Activated naive CD4-positive, alpha-beta T cell treated with anti-CD3 and anti-CD28 coated beads, Interleukin-2, amount 50 U/mL, for 72 hours (primary cell): ENCODE measurements around the gene CILP2. TPM values are rescaled to one million over a fixed set of nuclear protein-coding genes. Genes with fewer than 3 reads are reported as not detected.

Experiments used
- ATAC-seq, 2 donors: fragments of 150-1000 bp; cut with Tn5 transposase; 2 replicates each; pipeline ENCODE4 v1.10.0; 2021; ENCODE audit warnings: mild to moderate bottlenecking in 2 of 2, moderate library complexity in 2 of 2
- DNase-seq, 2 donors: peaks; one replicate each; pipeline ENCODE4 v3.0.0; 2021 to 2022; ENCODE audit warnings: low spot score in 2 of 2
- H3K27ac Mint-ChIP-seq, 2 donors: one replicate each; pipeline ENCODE4 v1.8.0; 2022; ENCODE audit warnings: mild to moderate bottlenecking in 2 of 2, mixed read lengths in 2 of 2
- H3K36me3 Mint-ChIP-seq, 2 donors: one replicate each; pipeline ENCODE4 v1.8.0; 2022; ENCODE audit warnings: mixed read lengths in 2 of 2
- H3K9me3 Mint-ChIP-seq, 2 donors: one replicate each; pipeline ENCODE4 v1.8.0; 2022; ENCODE audit warnings: mixed read lengths in 2 of 2
- total RNA-seq, 2 donors: library from RNA; stranded (reverse); gene quantifications; one replicate each; pipeline ENCODE4 v1.2.3, GENCODE V29; 2022

CILP2 gene
- total RNA-seq, 2 donors from 2014 or later = 0.25 to 0.31 TPM

- no peak for ATAC-seq
- no peak for DNase-seq
- Mint-ChIP-seq H3K9me3 (no peaks in the 10 kb centered on the region), H3K36me3 (no peaks in the 10 kb centered on the region), H3K27ac (no peak overlapping the region)
These were observed 2.5 kb upstream of the CILP2 start for GRCh38 chr19:19535311-19536191.

- H3K27ac Mint-ChIP-seq = peak overlapping the region in 1 of 2 donors; percentile 70
- no peak for ATAC-seq
- no peak for DNase-seq
- H3K9me3 Mint-ChIP-seq = no peaks in the 10 kb centered on the region
- H3K36me3 Mint-ChIP-seq = no peaks in the 10 kb centered on the region
These were observed 703 bp upstream of the CILP2 start for GRCh38 chr19:19537075-19538048.

- Mint-ChIP-seq H3K36me3 (no peaks in the 10 kb centered on the region), H3K9me3 (no peaks in the 10 kb centered on the region), H3K27ac (peak overlapping the region in 1 of 2 donors; percentile 16)
- DNase-seq = no peak
- no peak for ATAC-seq
These were observed 711 bp downstream of the CILP2 start for GRCh38 chr19:19538785-19539166.

GRCh38 chr19:19539698-19540063 is 1.6 kb downstream of the CILP2 start:
- Mint-ChIP-seq H3K9me3 (no peaks in the 10 kb centered on the region), H3K36me3 (no peaks in the 10 kb centered on the region)

GRCh38 chr19:19540064-19540714 is 2.1 kb downstream of the CILP2 start:
- H3K27ac Mint-ChIP-seq = no peak overlapping the region
- no peaks in the 10 kb centered on the region for H3K9me3 Mint-ChIP-seq
- DNase-seq (peak in 1 of 2 donors; percentile 66), ATAC-seq (peak; percentile 10 to 50)
- no peaks in the 10 kb centered on the region for H3K36me3 Mint-ChIP-seq

More at GRCh38 chr19:19539698-19540063, 1.6 kb downstream of the CILP2 start:
- H3K27ac Mint-ChIP-seq = no peak overlapping the region
- no peak for DNase-seq
- ATAC-seq = no peak

- no peaks in the 10 kb centered on the region for H3K36me3 Mint-ChIP-seq
- H3K9me3 Mint-ChIP-seq = no peaks in the 10 kb centered on the region
- ATAC-seq = peak; percentile 83 to 90
- no peak overlapping the region for H3K27ac Mint-ChIP-seq
- peak in 1 of 2 donors; percentile 86 for DNase-seq
These were observed 2.9 kb downstream of the CILP2 start for GRCh38 chr19:19540715-19541515.

- no peak overlapping the region for H3K27ac Mint-ChIP-seq
- no peaks in the 10 kb centered on the region for H3K36me3 Mint-ChIP-seq
- H3K9me3 Mint-ChIP-seq = no peaks in the 10 kb centered on the region
- ATAC-seq (no peak), DNase-seq (no peak)
These were observed 3.6 kb downstream of the CILP2 start for GRCh38 chr19:19541616-19542015.

GRCh38 chr19:19542507-19542906 is 4.4 kb downstream of the CILP2 start:
- Mint-ChIP-seq H3K9me3 (no peaks in the 10 kb centered on the region), H3K36me3 (no peaks in the 10 kb centered on the region), H3K27ac (no peak overlapping the region)
- DNase-seq (no peak), ATAC-seq (no peak)

- Mint-ChIP-seq H3K36me3 (no peaks in the 10 kb centered on the region), H3K27ac (no peak overlapping the region), H3K9me3 (no peaks in the 10 kb centered on the region)
- no peak for ATAC-seq
- DNase-seq = no peak
These were observed 5.0 kb downstream of the CILP2 start for GRCh38 chr19:19543101-19543500.

- no peaks in the 10 kb centered on the region for H3K9me3 Mint-ChIP-seq
- ATAC-seq (no peak), DNase-seq (no peak)
- H3K36me3 Mint-ChIP-seq = no peaks in the 10 kb centered on the region
- no peak overlapping the region for H3K27ac Mint-ChIP-seq
These were observed 5.6 kb downstream of the CILP2 start for GRCh38 chr19:19543640-19544039.

GRCh38 chr19:19544257-19544953 is 6.3 kb downstream of the CILP2 start:
- ATAC-seq (no peak), DNase-seq (no peak)
- Mint-ChIP-seq H3K9me3 (no peaks in the 10 kb centered on the region), H3K36me3 (no peaks in the 10 kb centered on the region), H3K27ac (no peak overlapping the region)

GRCh38 chr19:19544954-19545591 is 7.0 kb downstream of the CILP2 start:
- H3K27ac Mint-ChIP-seq = no peak overlapping the region
- H3K9me3 Mint-ChIP-seq = no peaks in the 10 kb centered on the region
- ATAC-seq (no peak), DNase-seq (no peak)
- H3K36me3 Mint-ChIP-seq = no peaks in the 10 kb centered on the region

GRCh38 chr19:19545707-19546106 is 7.6 kb downstream of the CILP2 start:
- DNase-seq = no peak
- no peak for ATAC-seq
- Mint-ChIP-seq H3K36me3 (no peaks in the 10 kb centered on the region), H3K27ac (no peak overlapping the region), H3K9me3 (no peaks in the 10 kb centered on the region)

GRCh38 chr19:19546751-19547162 is 8.7 kb downstream of the CILP2 start:
- DNase-seq = no peak
- no peaks in the 10 kb centered on the region for H3K36me3 Mint-ChIP-seq
- ATAC-seq = no peak
- H3K9me3 Mint-ChIP-seq = no peaks in the 10 kb centered on the region
- H3K27ac Mint-ChIP-seq = no peak overlapping the region

- no peak for ATAC-seq
- DNase-seq = no peak
- no peaks in the 10 kb centered on the region for H3K9me3 Mint-ChIP-seq
- H3K36me3 Mint-ChIP-seq = no peaks in the 10 kb centered on the region
- no peak overlapping the region for H3K27ac Mint-ChIP-seq
These were observed 9.7 kb downstream of the CILP2 start for GRCh38 chr19:19547674-19548336.
